Measurements from ENCODE around the gene FICD. TPM values are rescaled to one million over a fixed set of nuclear protein-coding genes. Genes with fewer than 3 reads are reported as not detected.

The FICD gene
- total and polyA plus RNA-seq, 9 of the 15 experiments (the other 6 are each of a cell fraction or from before 2014, with no cell fraction given), result 0.88 to 4.5 (median 1.9) TPM

DNA sequence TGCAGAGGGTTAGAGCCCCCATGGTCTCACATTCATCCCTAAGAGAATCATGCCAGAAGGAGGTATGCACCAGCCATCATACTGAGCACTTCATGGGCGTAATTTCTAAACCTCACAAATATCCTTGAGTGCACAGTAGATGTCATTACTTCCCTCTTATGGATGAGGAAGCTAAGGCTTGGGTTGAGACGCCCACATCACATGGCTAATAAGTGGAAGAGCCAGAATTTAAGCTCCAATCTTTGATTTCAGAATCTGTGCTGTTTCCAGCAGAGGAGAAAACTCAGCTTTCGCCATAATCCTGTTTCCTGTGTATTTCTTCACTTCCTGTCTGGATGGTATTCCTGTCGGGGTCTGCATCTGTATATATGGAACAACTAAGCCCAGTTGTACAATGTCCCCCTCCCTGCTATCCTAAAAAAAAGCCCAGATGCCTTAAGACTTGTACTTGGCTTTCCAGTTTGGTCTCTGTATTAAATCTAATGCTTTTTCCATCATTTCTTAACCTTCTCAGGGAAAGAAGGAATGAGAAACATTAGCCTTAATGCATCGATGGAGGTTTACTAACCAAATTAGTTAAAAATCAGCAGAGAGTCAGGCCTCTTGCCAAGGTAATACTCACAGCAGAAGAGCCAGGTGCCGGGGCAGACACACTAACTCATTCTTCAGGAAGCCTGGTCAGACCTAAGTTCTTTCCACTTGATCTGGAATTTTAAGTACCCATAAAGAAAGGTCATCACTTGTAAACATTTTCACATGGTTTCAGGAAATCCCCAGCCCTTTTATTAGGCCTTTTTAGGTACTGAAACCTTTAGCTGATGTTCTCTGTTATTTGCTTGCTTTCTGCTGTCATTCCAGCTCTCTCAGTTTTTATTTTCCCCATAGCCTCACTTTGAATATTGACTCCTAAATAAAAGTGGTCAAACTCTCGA lies 52.6 kb downstream of the FICD start:
- H3K9ac ChIP-seq (ENCODE audit: insufficient read depth in 1 of 2, low read depth in 2 of 2, low read length in 2 of 2), result no peak overlapping the region
- H3K9me3 ChIP-seq (replicated peaks; ENCODE audit: control insufficient read depth, insufficient read depth, low read depth, low read length), result no peaks in the 10 kb centered on the region
- no peaks in the 10 kb centered on the region for H4K20me1 ChIP-seq (replicated peaks; ENCODE audit: control insufficient read depth, insufficient read depth, low read length)
- FAIRE-seq (no peak), ATAC-seq (no peak), DNase-seq (ENCODE audit: extremely low read depth in 1 of 4, low spot score in 3 of 4) (no peak)
- ChIA-PET POLR2A (interaction anchor here (1.2 to 1.4 kb wide), 2 partner anchors 9 to 18 kb away, joined by 3 to 5 read pairs; no protein-coding TSS in a partner anchor), CTCF (ENCODE audit: low intra/inter-chr PET ratio) (no interaction called here)
- no peak overlapping the region for H3K4me3 ChIP-seq
- H3K9me1 ChIP-seq (ENCODE audit: control insufficient read depth, insufficient read depth, low read length), result no peaks in the 10 kb centered on the region
- H2AFZ ChIP-seq (ENCODE audit: low read depth, low read length), result no peak overlapping the region
- BruUV-seq (replicated peaks), result no TSS peak
- TF ChIP-seq GMEB1 (CRISPR knock-in tag; IDR thresholded peaks at IDR 0.05), result no peak
- TF ChIP-seq BHLHE40 (IDR thresholded peaks at IDR 0.05; ENCODE audit: low read length), result no peak
- TF ChIP-seq BMI1 (IDR thresholded peaks at IDR 0.05; ENCODE audit: low read length), result no peak
- no peak for TF ChIP-seq ZKSCAN8 (CRISPR knock-in tag; IDR thresholded peaks at IDR 0.05)
- no peak for TF ChIP-seq TAF15 (IDR thresholded peaks at IDR 0.05; ENCODE audit: low read depth, low read length)
- TF ChIP-seq RBFOX2 (IDR thresholded peaks at IDR 0.05; ENCODE audit: low read depth, low read length), result no peak
- no peak for TF ChIP-seq TBP (optimal IDR thresholded peaks at IDR 0.05; ENCODE audit: low read depth, low read length)
- TF ChIP-seq, protein P1, sequence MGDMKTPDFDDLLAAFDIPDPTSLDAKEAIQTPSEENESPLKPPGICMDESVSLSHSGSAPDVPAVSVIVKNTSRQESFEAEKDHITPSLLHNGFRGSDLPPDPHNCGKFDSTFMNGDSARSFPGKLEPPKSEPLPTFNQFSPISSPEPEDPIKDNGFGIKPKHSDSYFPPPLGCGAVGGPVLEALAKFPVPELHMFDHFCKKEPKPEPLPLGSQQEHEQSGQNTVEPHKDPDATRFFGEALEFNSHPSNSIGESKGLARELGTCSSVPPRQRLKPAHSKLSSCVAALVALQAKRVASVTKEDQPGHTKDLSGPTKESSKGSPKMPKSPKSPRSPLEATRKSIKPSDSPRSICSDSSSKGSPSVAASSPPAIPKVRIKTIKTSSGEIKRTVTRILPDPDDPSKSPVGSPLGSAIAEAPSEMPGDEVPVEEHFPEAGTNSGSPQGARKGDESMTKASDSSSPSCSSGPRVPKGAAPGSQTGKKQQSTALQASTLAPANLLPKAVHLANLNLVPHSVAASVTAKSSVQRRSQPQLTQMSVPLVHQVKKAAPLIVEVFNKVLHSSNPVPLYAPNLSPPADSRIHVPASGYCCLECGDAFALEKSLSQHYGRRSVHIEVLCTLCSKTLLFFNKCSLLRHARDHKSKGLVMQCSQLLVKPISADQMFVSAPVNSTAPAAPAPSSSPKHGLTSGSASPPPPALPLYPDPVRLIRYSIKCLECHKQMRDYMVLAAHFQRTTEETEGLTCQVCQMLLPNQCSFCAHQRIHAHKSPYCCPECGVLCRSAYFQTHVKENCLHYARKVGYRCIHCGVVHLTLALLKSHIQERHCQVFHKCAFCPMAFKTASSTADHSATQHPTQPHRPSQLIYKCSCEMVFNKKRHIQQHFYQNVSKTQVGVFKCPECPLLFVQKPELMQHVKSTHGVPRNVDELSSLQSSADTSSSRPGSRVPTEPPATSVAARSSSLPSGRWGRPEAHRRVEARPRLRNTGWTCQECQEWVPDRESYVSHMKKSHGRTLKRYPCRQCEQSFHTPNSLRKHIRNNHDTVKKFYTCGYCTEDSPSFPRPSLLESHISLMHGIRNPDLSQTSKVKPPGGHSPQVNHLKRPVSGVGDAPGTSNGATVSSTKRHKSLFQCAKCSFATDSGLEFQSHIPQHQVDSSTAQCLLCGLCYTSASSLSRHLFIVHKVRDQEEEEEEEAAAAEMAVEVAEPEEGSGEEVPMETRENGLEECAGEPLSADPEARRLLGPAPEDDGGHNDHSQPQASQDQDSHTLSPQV (IDR thresholded peaks at IDR 0.05), result no peak
- no peak for TF ChIP-seq PPARD (CRISPR knock-in tag; IDR thresholded peaks at IDR 0.05)
- no peak for TF ChIP-seq HOXB6 (CRISPR knock-in tag; IDR thresholded peaks at IDR 0.05; ENCODE audit: borderline replicate concordance)
- TF ChIP-seq RHOXF2B (CRISPR knock-in tag; conservative IDR thresholded peaks at IDR 0.05), result no peak
- H3K27me3 ChIP-seq (ENCODE audit: control insufficient read depth in 2 of 2, insufficient read depth in 2 of 2, low read length in 2 of 2), result no peaks in the 10 kb centered on the region
- H3K27ac ChIP-seq (ENCODE audit: extremely low read depth, low read depth, low read length), result no peak overlapping the region
- 88% methylated on average over 7 of the region's 7 CpGs for WGBS (ENCODE audit: insufficient coverage, low coverage, missing lambda C conversion rate)
- intact Hi-C loops (cut with micrococcal nuclease) (no loop called here), in situ Hi-C loops (cut with MboI) (loop anchor here (5.0 kb wide), 1 partner anchor 50 kb away; no protein-coding TSS in a partner anchor)
- H3K4me2 ChIP-seq (ENCODE audit: insufficient read depth, low read length), result no peak overlapping the region
- peaks cover 2 to 17% of the 10 kb centered on the region in 2 experiments for H3K4me1 ChIP-seq (replicated peaks in 1 of 2; ENCODE audit: control insufficient read depth in 2 of 2, insufficient read depth in 2 of 2, low read length in 2 of 2)
- H3K79me2 ChIP-seq (ENCODE audit: control insufficient read depth, insufficient read depth, low read length), result peaks cover 16% of the 10 kb centered on the region
- H3K36me3 ChIP-seq (ENCODE audit: control insufficient read depth, insufficient read depth, low read length), result peaks cover 52% of the 10 kb centered on the region

Data from K562 (cell line).